DOHH2 (cell line): ENCODE data around the gene INO80D.

ENCODE experiments used
- H3F3A ChIP-seq: fragments of 200-600 bp; sonication (generic), shearing (Covaris generic); 2 replicates; pipeline ENCODE4 v1.6.0; 2016; ENCODE audit warnings: antibody characterized with exemption, mild to moderate bottlenecking; ENCODE audit not compliant: control insufficient read depth, insufficient read depth
- H3K27ac ChIP-seq: fragments of 200-600 bp; sonication (generic); 2 replicates; pipeline ENCODE4 v1.5.1; 2014; ENCODE audit warnings: low read depth, mild to moderate bottlenecking, low read length, moderate library complexity
- H3K27me3 ChIP-seq: fragments of 200-600 bp; sonication (generic); 2 replicates; pipeline ENCODE4 v1.6.1; 2014; ENCODE audit warnings: mild to moderate bottlenecking, low read length, mixed read lengths; ENCODE audit not compliant: control insufficient read depth
- H3K36me3 ChIP-seq: fragments of 200-600 bp; sonication (generic); 2 replicates; pipeline ENCODE4 v1.6.1; 2014; ENCODE audit warnings: mild to moderate bottlenecking, low read length, moderate library complexity, mixed read lengths; ENCODE audit not compliant: control insufficient read depth
- H3K4me1 ChIP-seq: fragments of 200-600 bp; sonication (generic); 2 replicates; pipeline ENCODE4 v1.6.1; 2014; ENCODE audit warnings: mild to moderate bottlenecking, low read length, mixed read lengths; ENCODE audit not compliant: control insufficient read depth
- H3K4me2 ChIP-seq: fragments of 200-600 bp; sonication (generic); 2 replicates; pipeline ENCODE4 v1.6.0; 2014; ENCODE audit warnings: mild to moderate bottlenecking, low read length, moderate library complexity
- H3K4me3 ChIP-seq: fragments of 200-600 bp; sonication (generic); 2 replicates; pipeline ENCODE4 v1.5.1; 2014; ENCODE audit warnings: mild to moderate bottlenecking, low read length, mixed read lengths
- H3K79me2 ChIP-seq: fragments of 200-600 bp; sonication (generic); 2 replicates; pipeline ENCODE4 v1.6.1; 2014; ENCODE audit warnings: mild to moderate bottlenecking, low read length, mixed read lengths; ENCODE audit not compliant: control insufficient read depth
- H3K9me2 ChIP-seq: fragments of 200-600 bp; sonication (generic); replicated peaks from 2 replicates; pipeline ENCODE4 v1.6.1; 2014; ENCODE audit warnings: mild to moderate bottlenecking, low read length, mixed read lengths; ENCODE audit not compliant: control insufficient read depth
- H3K9me3 ChIP-seq: fragments of 200-600 bp; sonication (generic); 2 replicates; pipeline ENCODE4 v1.6.1; 2014; ENCODE audit warnings: antibody characterized with exemption, low read length, mixed read lengths; ENCODE audit not compliant: control insufficient read depth, insufficient read depth
- H4K20me1 ChIP-seq: fragments of 200-600 bp; sonication (generic); 2 replicates; pipeline ENCODE4 v1.6.0; 2014; ENCODE audit warnings: low read depth, mild to moderate bottlenecking, antibody characterized with exemption, low read length, moderate library complexity; ENCODE audit not compliant: control insufficient read depth, insufficient read depth
- EZH2phosphoT487 ChIP-seq: fragments of 200-600 bp; sonication (generic); IDR thresholded peaks from 2 replicates; pipeline ENCODE4 v1.6.1; 2017; ENCODE audit warnings: borderline replicate concordance, mild to moderate bottlenecking, antibody characterized with exemption, low read length, moderate library complexity, mixed read lengths
- TF ChIP-seq, protein P1 (sequence below): fragments of 200-600 bp; sonication (generic); IDR thresholded peaks from one replicate; pipeline ENCODE4 v1.5.1; 2014; ENCODE audit warnings: antibody characterized with exemption, mild to moderate bottlenecking, low read depth, low read length; ENCODE audit not compliant: poor library complexity, severe bottlenecking

Gene INO80D

DNA sequence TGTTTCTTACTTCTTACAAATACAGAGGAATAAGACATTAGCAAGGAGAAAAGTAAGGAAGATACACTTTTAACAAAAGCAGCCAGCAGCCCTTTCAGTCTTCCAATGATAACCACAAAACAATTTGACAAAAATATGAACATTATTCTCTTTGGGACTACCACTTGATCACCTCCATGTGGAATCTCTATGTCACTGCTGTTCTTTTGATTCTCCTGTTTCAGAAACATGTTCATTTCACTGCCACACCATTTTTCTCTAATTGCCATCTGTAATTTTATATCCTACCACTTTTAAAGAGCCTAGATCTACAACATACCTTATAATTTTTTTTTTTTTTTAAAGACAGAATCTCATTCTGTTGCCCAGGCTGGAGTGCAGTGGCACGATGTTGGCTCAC, 10.9 kb downstream of the INO80D start:
- TF ChIP-seq, protein P1, sequence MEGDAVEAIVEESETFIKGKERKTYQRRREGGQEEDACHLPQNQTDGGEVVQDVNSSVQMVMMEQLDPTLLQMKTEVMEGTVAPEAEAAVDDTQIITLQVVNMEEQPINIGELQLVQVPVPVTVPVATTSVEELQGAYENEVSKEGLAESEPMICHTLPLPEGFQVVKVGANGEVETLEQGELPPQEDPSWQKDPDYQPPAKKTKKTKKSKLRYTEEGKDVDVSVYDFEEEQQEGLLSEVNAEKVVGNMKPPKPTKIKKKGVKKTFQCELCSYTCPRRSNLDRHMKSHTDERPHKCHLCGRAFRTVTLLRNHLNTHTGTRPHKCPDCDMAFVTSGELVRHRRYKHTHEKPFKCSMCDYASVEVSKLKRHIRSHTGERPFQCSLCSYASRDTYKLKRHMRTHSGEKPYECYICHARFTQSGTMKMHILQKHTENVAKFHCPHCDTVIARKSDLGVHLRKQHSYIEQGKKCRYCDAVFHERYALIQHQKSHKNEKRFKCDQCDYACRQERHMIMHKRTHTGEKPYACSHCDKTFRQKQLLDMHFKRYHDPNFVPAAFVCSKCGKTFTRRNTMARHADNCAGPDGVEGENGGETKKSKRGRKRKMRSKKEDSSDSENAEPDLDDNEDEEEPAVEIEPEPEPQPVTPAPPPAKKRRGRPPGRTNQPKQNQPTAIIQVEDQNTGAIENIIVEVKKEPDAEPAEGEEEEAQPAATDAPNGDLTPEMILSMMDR: no peak
- no peak for TF ChIP-seq EZH2phosphoT487
- Histone ChIP-seq H3K9me2 (no peaks in the 10 kb centered on the region), H3K79me2 (peaks cover 84% of the 10 kb centered on the region)

GRCh38 chr2:206071807-206072206, 14.2 kb downstream of the INO80D start:
- no peak overlapping the region for H3K27ac ChIP-seq
- H3F3A ChIP-seq: no peaks in the 10 kb centered on the region
- peaks cover 4% of the 10 kb centered on the region; the same call in 1 of the 2 replicates for H3K36me3 ChIP-seq
- TF ChIP-seq, protein P1: no peak
- TF ChIP-seq EZH2phosphoT487: no peak
- no peaks in the 10 kb centered on the region for H4K20me1 ChIP-seq
- no peaks in the 10 kb centered on the region for H3K9me3 ChIP-seq
- peaks cover 78% of the 10 kb centered on the region for H3K79me2 ChIP-seq
- no peaks in the 10 kb centered on the region for H3K9me2 ChIP-seq
- H3K27me3 ChIP-seq: no peaks in the 10 kb centered on the region
- no peak overlapping the region for H3K4me3 ChIP-seq
- no peaks in the 10 kb centered on the region for H3K4me1 ChIP-seq
- no peak overlapping the region for H3K4me2 ChIP-seq

More for the DNA sequence above, 10.9 kb downstream of the INO80D start:
- H3K27me3 ChIP-seq: no peaks in the 10 kb centered on the region
- H3K4me3 ChIP-seq: no peak overlapping the region
- no peaks in the 10 kb centered on the region for H4K20me1 ChIP-seq
- no peaks in the 10 kb centered on the region for H3K4me1 ChIP-seq
- H3K27ac ChIP-seq: no peak overlapping the region
- H3K36me3 ChIP-seq: peaks cover 4% of the 10 kb centered on the region; the same call in 1 of the 2 replicates
- no peaks in the 10 kb centered on the region for H3F3A ChIP-seq
- H3K4me2 ChIP-seq: no peak overlapping the region
- no peaks in the 10 kb centered on the region for H3K9me3 ChIP-seq

DNA sequence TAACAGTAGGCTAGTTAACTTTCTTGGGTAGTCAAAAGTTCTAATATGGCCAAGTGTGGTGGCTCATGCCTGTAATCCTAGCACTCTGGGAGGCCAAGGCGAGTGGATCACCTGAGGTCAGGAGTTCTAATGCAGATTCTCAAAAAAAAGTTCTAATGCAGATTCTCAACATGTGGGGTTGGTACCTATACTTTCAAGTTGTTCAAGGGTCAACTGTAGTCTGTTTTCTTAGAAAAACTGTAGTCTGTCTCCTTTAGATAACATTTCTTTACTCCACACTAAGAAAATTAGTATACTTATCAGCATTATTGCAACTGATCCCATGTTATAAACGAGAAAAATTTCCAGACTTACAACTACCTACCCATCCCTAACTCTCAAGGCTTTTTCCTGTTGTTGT, 16.6 kb downstream of the INO80D start:
- no peaks in the 10 kb centered on the region for H4K20me1 ChIP-seq
- TF ChIP-seq, protein P1: no peak
- TF ChIP-seq EZH2phosphoT487: no peak
- no peak overlapping the region for H3K4me2 ChIP-seq
- 0 out of 2 replicates have a peak, but pooled peaks cover 4% of the 10 kb centered on the region for H3K36me3 ChIP-seq
- no peaks in the 10 kb centered on the region for H3K4me1 ChIP-seq
- H3K27ac ChIP-seq: no peak overlapping the region
- H3F3A ChIP-seq: no peaks in the 10 kb centered on the region
- H3K9me2 ChIP-seq: no peaks in the 10 kb centered on the region
- H3K9me3 ChIP-seq: no peaks in the 10 kb centered on the region
- no peak overlapping the region for H3K4me3 ChIP-seq
- H3K79me2 ChIP-seq: peaks cover 77% of the 10 kb centered on the region
- no peaks in the 10 kb centered on the region for H3K27me3 ChIP-seq
